T-cell (primary cell): Measurements from ENCODE around the gene PTGES2. TPM values are rescaled to one million over a fixed set of nuclear protein-coding genes. Genes with fewer than 3 reads are reported as not detected.

ENCODE experiments used
- ATAC-seq, 4 experiments: fragments of 200-7000 bp in 3 of 4; fragments of 150-1000 bp in 1 of 4; cut with Tn5 transposase; replicated peaks in 1 of 4; 1 replicate in 3 of 4; 2 replicates in 1 of 4; pipeline ENCODE4 v1.10.0; 2021; ENCODE audit warnings: moderate library complexity in 3 of 4, mild to moderate bottlenecking in 2 of 4, moderate number of reproducible peaks in 1 of 4
- CTCF ChIA-PET, 2 donors: fragments of 300-600 bp; sonication (Branson Sonifier 250); formaldehyde crosslinking; loops; one replicate each; lab custom pipeline; 2022; ENCODE audit warnings: antibody characterized with exemption in 2 of 2; lab: Charles Lee
- POLR2A ChIA-PET, 2 donors: fragments of 300-600 bp; sonication (Branson Sonifier 250); formaldehyde crosslinking; loops; one replicate each; lab custom pipeline; 2022; ENCODE audit warnings: antibody characterized with exemption in 2 of 2; lab: Charles Lee
- DNase-seq, 35 experiments: peaks; one replicate each; pipeline versions ENCODE4 v3.0.0 to v3.0.0-alpha.2; 2013 to 2023
- H3K27ac ChIP-seq: one replicate; pipeline ENCODE4 v1.5.1; 2013; ENCODE audit warnings: low read length
- H3K27me3 ChIP-seq, 2 experiments: replicated peaks in 1 of 2; 1 replicate in 1 of 2; 2 replicates in 1 of 2; pipeline versions ENCODE4 v1.6.1 to v1.7.0; 2013; ENCODE audit warnings: low read length in 1 of 2, mixed read lengths in 1 of 2; ENCODE audit not compliant: control insufficient read depth in 2 of 2, insufficient read depth in 2 of 2; ENCODE audit errors: extremely low read depth in 1 of 2
- H3K36me3 ChIP-seq, 2 donors: 1 replicate in 1 of 2; 2 replicates in 1 of 2; pipeline versions ENCODE4 v1.6.1 to v1.7.0; 2013; ENCODE audit warnings: low read length in 1 of 2; ENCODE audit not compliant: control insufficient read depth in 2 of 2, insufficient read depth in 1 of 2; ENCODE audit errors: extremely low read depth in 1 of 2
- H3K4me1 ChIP-seq, 2 experiments: 1 replicate in 1 of 2; 2 replicates in 1 of 2; pipeline versions ENCODE4 v1.6.1 to v1.7.0; 2013; ENCODE audit warnings: low read length in 2 of 2, mixed read lengths in 1 of 2; ENCODE audit not compliant: insufficient read depth in 2 of 2, control insufficient read depth in 1 of 2; ENCODE audit errors: extremely low read depth in 1 of 2
- H3K4me3 ChIP-seq, 2 donors: 1 replicate in 1 of 2; 2 replicates in 1 of 2; pipeline versions ENCODE4 v1.5.1 to v1.7.0; 2013; ENCODE audit warnings: mild to moderate bottlenecking in 2 of 2, low read length in 1 of 2, moderate library complexity in 1 of 2; ENCODE audit not compliant: control insufficient read depth in 1 of 2; ENCODE audit errors: extremely low read depth in 1 of 2
- H3K9me3 ChIP-seq: 2 replicates; pipeline ENCODE4 v1.7.0; 2013
- H3K27ac Mint-ChIP-seq, 2 donors: one replicate each; pipeline ENCODE4 v1.8.0; 2020 to 2021; ENCODE audit warnings: mild to moderate bottlenecking in 2 of 2, mixed read lengths in 2 of 2
- H3K27me3 Mint-ChIP-seq, 2 donors: one replicate each; pipeline ENCODE4 v1.8.0; 2021 to 2022; ENCODE audit warnings: mixed read lengths in 2 of 2
- H3K36me3 Mint-ChIP-seq: one replicate; pipeline ENCODE4 v1.8.0; 2021; ENCODE audit warnings: mixed read lengths
- H3K4me1 Mint-ChIP-seq, 3 donors: one replicate each; pipeline ENCODE4 v1.8.0; 2020 to 2022; ENCODE audit warnings: mixed read lengths in 3 of 3, mild to moderate bottlenecking in 1 of 3
- H3K4me3 Mint-ChIP-seq, 3 donors: one replicate each; pipeline ENCODE4 v1.8.0; 2020 to 2022; ENCODE audit warnings: mild to moderate bottlenecking in 3 of 3, mixed read lengths in 3 of 3, moderate library complexity in 3 of 3
- H3K9me3 Mint-ChIP-seq, 3 donors: one replicate each; pipeline ENCODE4 v1.8.0; 2020 to 2022; ENCODE audit warnings: mixed read lengths in 3 of 3
- WGBS: methylation state at CpG from one replicate; pipeline ENCODE4 v1.1.5; 2013; ENCODE audit warnings: missing lambda C conversion rate; ENCODE audit not compliant: insufficient coverage; 5-methylcytosine and 5-hydroxymethylcytosine counted together
- total RNA-seq, 35 experiments: library from RNA in 6 of 35; stranded (reverse) in 6 of 35; fragments of 120-200 nt in 1 of 35; gene quantifications; one replicate each; pipeline versions ENCODE4 v1.2.1 to v1.2.4 and lab custom pipeline; 2013 to 2026

Gene PTGES2
- total RNA-seq, 5 donors from 2014 or later (not counting 1 experiment from before 2014, with no cell fraction given): 60.2 to 91.7 (median 79.2) TPM

DNA sequence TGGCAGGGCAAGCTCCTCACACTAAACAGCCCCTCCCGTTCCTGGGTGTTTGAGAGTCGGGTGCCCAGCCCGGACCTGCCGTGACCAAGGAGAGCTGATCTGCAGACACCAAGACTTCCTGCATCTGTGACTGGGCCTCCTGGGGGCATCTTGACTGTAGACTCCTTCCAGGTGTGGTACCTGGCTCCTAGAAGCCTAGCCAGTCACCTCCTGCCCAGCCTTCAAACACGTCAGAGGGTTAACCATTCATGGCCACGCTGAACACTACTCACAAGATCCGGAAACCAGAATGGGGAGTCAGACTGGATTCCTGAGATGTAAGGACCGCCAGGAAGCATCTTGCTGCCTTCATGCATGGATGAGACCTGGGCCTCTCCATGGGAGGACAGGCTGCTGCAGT, 18.0 kb upstream of the PTGES2 start:
- Mint-ChIP-seq H3K9me3 (no peaks in the 10 kb centered on the region), H3K27ac (no peak overlapping the region), H3K4me3 (no peak overlapping the region), H3K27me3 (no peaks in the 10 kb centered on the region), H3K36me3 (no peaks in the 10 kb centered on the region), H3K4me1 (peaks cover 18 to 23% (median 20%) of the 10 kb centered on the region in 3 donors)
- ATAC-seq (no peak), DNase-seq (no peak)
- whole genome bisulfite sequencing: 71% methylated on average over 8 of the region's 8 CpGs
- Histone ChIP-seq H3K9me3 (no peaks in the 10 kb centered on the region), H3K27me3 (peaks cover 0 to 9% of the 10 kb centered on the region in 2 experiments), H3K4me1 (peaks cover 9 to 19% of the 10 kb centered on the region in 2 experiments), H3K27ac (no peak overlapping the region), H3K4me3 (no peak overlapping the region), H3K36me3 (no peaks in the 10 kb centered on the region)
- ChIA-PET CTCF (no interaction called here), POLR2A (no interaction called here)

DNA sequence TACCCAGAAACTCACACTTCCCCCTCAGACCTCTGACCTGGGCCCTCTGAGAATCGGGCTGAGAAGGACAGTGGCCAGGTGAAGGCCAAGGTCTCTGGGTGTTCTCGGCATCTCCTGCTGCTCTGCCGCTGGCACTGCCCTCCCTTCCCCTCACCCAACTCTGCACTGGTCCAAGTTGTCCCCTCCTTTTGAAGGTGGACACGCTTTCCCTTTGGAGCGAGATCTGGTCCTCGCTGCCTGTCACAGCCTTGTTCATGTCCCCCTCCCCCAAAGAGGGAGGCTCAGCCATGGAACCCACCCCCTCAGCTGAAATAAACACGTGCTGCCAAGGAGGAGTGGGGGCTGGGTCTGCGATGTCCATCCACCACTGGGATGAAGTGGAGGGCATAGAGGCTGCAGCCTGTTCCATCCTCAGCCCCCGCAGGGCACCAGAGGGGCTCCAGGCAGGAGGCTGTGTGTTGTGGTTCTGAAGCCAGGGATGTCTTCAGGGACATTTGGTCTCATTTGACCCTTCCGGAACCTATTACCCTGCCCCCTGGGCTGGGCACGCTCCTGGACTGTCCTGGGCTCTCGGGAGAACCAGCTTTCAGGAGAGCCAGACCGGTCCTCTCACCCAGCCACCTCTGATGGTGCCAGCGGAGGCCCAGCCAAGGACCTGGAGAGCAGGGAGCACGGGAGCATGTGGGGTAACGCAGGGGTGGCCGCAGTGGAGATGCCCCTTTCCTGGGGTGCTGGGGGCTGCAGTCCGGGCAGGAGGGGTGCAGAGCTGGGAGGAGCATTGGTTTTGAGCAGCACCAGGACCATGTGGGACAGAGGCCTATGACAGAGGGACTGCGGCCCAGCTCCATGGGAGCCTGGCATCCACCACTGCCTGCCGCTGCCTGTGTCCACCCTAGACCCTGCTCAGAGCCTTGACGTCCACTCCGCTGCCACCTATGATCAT, 17.0 kb upstream of the PTGES2 start:
- no peak for ATAC-seq
- Histone ChIP-seq H3K4me3 (no peak overlapping the region), H3K4me1 (peaks cover 9 to 16% of the 10 kb centered on the region in 2 experiments), H3K27ac (no peak overlapping the region), H3K27me3 (peaks cover 0 to 3% of the 10 kb centered on the region in 2 experiments), H3K9me3 (no peaks in the 10 kb centered on the region), H3K36me3 (no peaks in the 10 kb centered on the region)
- no peak overlapping the region for H3K27ac Mint-ChIP-seq
- no peaks in the 10 kb centered on the region for H3K9me3 Mint-ChIP-seq
- H3K4me1 Mint-ChIP-seq: peaks cover 16 to 18% (median 18%) of the 10 kb centered on the region in 3 donors
- CTCF ChIA-PET: no interaction called here
- no peak for DNase-seq
- H3K27me3 Mint-ChIP-seq: no peaks in the 10 kb centered on the region
- no peak overlapping the region for H3K4me3 Mint-ChIP-seq
- POLR2A ChIA-PET: interaction anchor here in 1 of 2 donors (0.5 kb wide), 1 partner anchor 1165 kb away, joined by 3 read pairs; no protein-coding TSS in a partner anchor
- 89% methylated on average over 15 of the region's 22 CpGs for WGBS
- H3K36me3 Mint-ChIP-seq: no peaks in the 10 kb centered on the region

DNA sequence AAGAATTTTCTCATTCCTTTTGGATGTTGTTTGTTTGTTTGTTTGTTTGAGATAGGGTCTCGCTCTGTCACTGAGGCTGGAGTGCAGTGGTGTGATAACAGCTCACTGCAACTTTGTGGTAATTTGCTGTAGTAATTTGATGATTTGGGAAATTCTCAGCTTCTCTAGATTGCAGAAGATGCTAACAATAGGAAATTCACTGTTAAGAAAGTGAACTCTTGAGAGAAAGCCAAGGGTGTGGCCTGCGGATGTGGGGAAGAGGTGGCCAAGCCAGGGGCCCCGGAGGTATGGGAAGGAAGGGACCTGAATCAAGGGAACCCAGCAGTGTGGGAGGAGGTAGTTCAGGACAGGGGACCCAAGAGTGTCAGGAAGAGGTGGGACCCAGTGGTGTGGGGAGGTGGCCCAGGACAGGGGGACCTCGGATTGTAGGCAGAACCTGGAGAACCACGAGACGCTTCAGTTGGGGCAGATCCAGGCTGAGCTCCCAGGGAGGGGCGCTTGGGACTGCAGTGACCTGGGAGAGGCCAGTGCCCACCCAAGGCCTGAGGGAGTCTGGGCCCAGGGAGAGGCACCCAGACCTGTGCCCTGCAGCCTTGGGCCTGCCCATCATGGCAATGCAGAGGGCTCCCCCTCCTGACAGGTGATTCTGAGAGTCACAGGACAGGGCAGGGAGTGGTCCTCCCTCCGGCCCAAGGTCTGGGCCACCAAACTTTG, 16.2 kb upstream of the PTGES2 start:
- H3K4me1 Mint-ChIP-seq: peaks cover 16 to 18% (median 18%) of the 10 kb centered on the region in 3 donors
- ChIA-PET CTCF (interaction anchor here in 1 of 2 donors (0.6 kb wide), 1 partner anchor 86 kb away, joined by 3 read pairs; no protein-coding TSS in a partner anchor), POLR2A (no interaction called here)
- H3K4me1 ChIP-seq: peaks cover 9 to 16% of the 10 kb centered on the region in 2 experiments
- H3K27me3 Mint-ChIP-seq: no peaks in the 10 kb centered on the region
- no peaks in the 10 kb centered on the region for H3K36me3 ChIP-seq
- no peaks in the 10 kb centered on the region for H3K9me3 Mint-ChIP-seq
- H3K9me3 ChIP-seq: no peaks in the 10 kb centered on the region
- WGBS: 87% methylated on average over 7 of the region's 8 CpGs
- H3K27ac ChIP-seq: no peak overlapping the region
- H3K36me3 Mint-ChIP-seq: no peaks in the 10 kb centered on the region
- no peak for DNase-seq
- H3K27me3 ChIP-seq: peaks cover 0 to 3% of the 10 kb centered on the region in 2 experiments
- H3K4me3 ChIP-seq: no peak overlapping the region
- ATAC-seq: no peak
- no peak overlapping the region for H3K4me3 Mint-ChIP-seq
- peak overlapping the region in 1 of 2 donors; percentile 2 for H3K27ac Mint-ChIP-seq

DNA sequence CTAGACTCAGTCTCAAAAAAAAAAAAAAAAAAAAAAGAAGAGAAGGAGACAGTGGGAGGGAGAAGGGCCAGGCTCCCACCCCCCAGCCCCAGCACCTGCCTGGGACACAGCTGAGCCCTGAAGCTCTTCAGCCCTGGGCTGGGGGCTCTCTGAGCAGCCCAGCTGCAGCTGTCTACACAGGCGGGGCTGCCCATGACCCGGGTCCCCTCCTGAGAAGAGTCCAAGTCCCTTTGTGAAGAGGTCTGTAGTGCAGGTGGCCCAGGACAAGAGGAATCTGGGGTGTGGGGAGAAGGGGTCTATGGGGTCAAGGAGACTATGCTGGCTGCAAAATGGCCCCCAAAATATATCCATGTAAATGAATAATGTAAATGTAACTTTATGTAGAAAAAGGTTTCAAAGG, 15.1 kb upstream of the PTGES2 start:
- H3K27ac Mint-ChIP-seq: peak overlapping the region in 1 of 2 donors; percentile 90
- no peaks in the 10 kb centered on the region for H3K36me3 Mint-ChIP-seq
- H3K9me3 Mint-ChIP-seq: no peaks in the 10 kb centered on the region
- H3K4me1 ChIP-seq: peaks cover 9 to 16% of the 10 kb centered on the region in 2 experiments
- ChIA-PET CTCF (interaction anchor here in 1 of 2 donors (0.6 to 0.7 kb wide), 2 partner anchors 14 to 152 kb away, joined by 3 to 4 read pairs; no protein-coding TSS in a partner anchor), POLR2A (no interaction called here)
- peaks cover 16 to 18% (median 18%) of the 10 kb centered on the region in 3 donors for H3K4me1 Mint-ChIP-seq
- H3K4me3 Mint-ChIP-seq: peak overlapping the region in 1 of 3 donors; percentile 56
- no peaks in the 10 kb centered on the region for H3K36me3 ChIP-seq
- WGBS: no CpG with 5 or more reads among the region's 2 CpGs
- no peak for DNase-seq
- ATAC-seq: no peak
- no peaks in the 10 kb centered on the region for H3K27me3 ChIP-seq
- H3K27me3 Mint-ChIP-seq: no peaks in the 10 kb centered on the region
- no peak overlapping the region for H3K27ac ChIP-seq
- H3K4me3 ChIP-seq: no peak overlapping the region
- H3K9me3 ChIP-seq: no peaks in the 10 kb centered on the region

DNA sequence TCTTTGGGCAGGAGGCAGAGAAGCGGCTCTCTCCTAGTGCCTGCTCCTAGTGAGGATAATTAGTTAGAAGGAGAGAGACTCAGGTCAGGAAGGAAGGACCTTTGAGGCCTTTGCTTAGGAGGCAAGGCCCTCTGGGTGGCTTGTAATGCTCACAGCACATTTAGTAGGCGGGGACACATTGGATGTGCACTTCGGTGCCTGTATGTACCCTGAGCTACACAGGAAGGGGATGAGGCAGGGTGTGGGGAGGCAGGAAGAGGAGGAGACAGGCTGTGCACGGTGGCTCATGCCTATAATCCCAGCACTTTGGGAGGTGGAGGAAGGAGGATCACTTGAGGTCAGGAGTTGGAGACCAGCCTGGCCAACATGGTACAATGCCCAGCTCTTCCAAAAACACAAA, 14.5 kb upstream of the PTGES2 start:
- no peaks in the 10 kb centered on the region for H3K9me3 Mint-ChIP-seq
- H3K27me3 Mint-ChIP-seq: no peaks in the 10 kb centered on the region
- no peaks in the 10 kb centered on the region for H3K27me3 ChIP-seq
- WGBS: 61% methylated on average over 3 of the region's 4 CpGs
- H3K36me3 ChIP-seq: no peaks in the 10 kb centered on the region
- peak overlapping the region in 1 of 2 donors; percentile 6 for H3K4me3 ChIP-seq
- peaks cover 9 to 16% of the 10 kb centered on the region in 2 experiments for H3K4me1 ChIP-seq
- DNase-seq (peak in 3 of 35 experiments; percentile 18 to 36 (median 22)), ATAC-seq (peak; percentile 86 to 94 (median 89))
- peak overlapping the region in 1 of 3 donors; percentile 56 for H3K4me3 Mint-ChIP-seq
- H3K27ac ChIP-seq: no peak overlapping the region
- CTCF ChIA-PET: interaction anchor here in 1 of 2 donors (0.6 to 0.7 kb wide), 2 partner anchors 14 to 153 kb away, joined by 3 to 4 read pairs; no protein-coding TSS in a partner anchor
- POLR2A ChIA-PET: no interaction called here
- H3K36me3 Mint-ChIP-seq: no peaks in the 10 kb centered on the region
- H3K4me1 Mint-ChIP-seq: peaks cover 17 to 18% (median 18%) of the 10 kb centered on the region in 3 donors
- H3K9me3 ChIP-seq: no peaks in the 10 kb centered on the region
- H3K27ac Mint-ChIP-seq: peak overlapping the region; percentile 85 to 90

DNA sequence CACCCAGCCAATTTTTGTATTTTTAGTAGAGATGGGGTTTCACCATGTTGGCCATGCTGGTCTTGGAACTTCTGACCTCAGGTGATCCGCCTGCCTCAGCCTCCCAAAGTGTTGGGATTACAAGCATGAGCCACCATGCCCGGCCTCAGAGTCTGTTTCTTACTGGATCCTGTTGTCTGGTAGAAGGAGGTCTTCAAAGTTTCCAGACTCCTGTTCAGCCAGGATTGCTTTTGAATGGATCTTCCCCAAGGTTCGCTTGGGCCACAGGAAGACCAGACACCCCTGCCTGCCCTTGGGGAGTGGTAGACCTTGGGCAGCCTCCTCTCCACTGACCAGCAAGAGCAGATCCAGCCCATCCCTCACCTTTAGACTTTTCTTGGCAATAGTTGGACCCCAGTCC, 14.1 kb upstream of the PTGES2 start:
- ChIA-PET CTCF (no interaction called here), POLR2A (no interaction called here)
- Mint-ChIP-seq H3K27ac (peak overlapping the region in 1 of 2 donors; percentile 85), H3K9me3 (no peaks in the 10 kb centered on the region), H3K27me3 (no peaks in the 10 kb centered on the region), H3K4me3 (peak overlapping the region in 1 of 3 donors; percentile 56), H3K36me3 (no peaks in the 10 kb centered on the region), H3K4me1 (peaks cover 18% of the 10 kb centered on the region in 3 donors)
- Histone ChIP-seq H3K27ac (no peak overlapping the region), H3K27me3 (no peaks in the 10 kb centered on the region), H3K4me3 (no peak overlapping the region), H3K9me3 (no peaks in the 10 kb centered on the region), H3K4me1 (peaks cover 9 to 16% of the 10 kb centered on the region in 2 experiments), H3K36me3 (no peaks in the 10 kb centered on the region)
- DNase-seq: no peak
- 71% methylated on average over 1 of the region's 3 CpGs for WGBS
- ATAC-seq: no peak
